HL-60 (cell line): ENCODE results near the gene NME5.

Experiments
- CTCF ChIP-seq: IDR thresholded peaks from one replicate; pipeline ENCODE4 v1.5.1; 2011; ENCODE audit warnings: low read length, control low read depth, inconsistent platforms; ENCODE audit not compliant: insufficient read depth
- GABPA ChIP-seq: IDR thresholded peaks from 2 replicates; pipeline ENCODE4 v1.6.1; 2012; ENCODE audit warnings: low read depth
- POLR2AphosphoS5 ChIP-seq: IDR thresholded peaks from 2 replicates; pipeline ENCODE4 v1.6.1; 2012; ENCODE audit warnings: low read depth

GRCh38 chr5:138082033-138082432 is 57.2 kb downstream of the NME5 start:
- TF ChIP-seq GABPA = no peak
- TF ChIP-seq CTCF = no peak
- TF ChIP-seq POLR2AphosphoS5 = no peak
